Panc1 (cell line): ENCODE data around the gene TMEM240. TPM values are rescaled to one million over a fixed set of nuclear protein-coding genes. Genes with fewer than 3 reads are reported as not detected.
"Not testable (repeated sequence)": the region's sequence is repeated elsewhere in the genome, so short reads cannot be mapped to it uniquely, and the experiment has no call there.

Source experiments
- ATAC-seq: fragments of 200-7000 bp; cut with Tn5 transposase; 2 replicates; pipeline ENCODE4 v1.9.1; 2020; ENCODE audit warnings: mild to moderate bottlenecking, moderate library complexity
- BruUV-seq: library from RNA; stranded (reverse); fragments of 400-500 nt; replicated peaks from 2 replicates; lab custom pipeline; 2021; lab: Mats Ljungman, UMichigan
- CTCF ChIA-PET: fragments of 300-600 bp; sonication (Branson Sonifier 250); formaldehyde crosslinking; loops from one replicate; lab custom pipeline; 2022; ENCODE audit warnings: antibody characterized with exemption; lab: Charles Lee
- POLR2A ChIA-PET: fragments of 300-600 bp; sonication (Branson Sonifier 250); formaldehyde crosslinking; loops from one replicate; lab custom pipeline; 2022; ENCODE audit warnings: antibody characterized with exemption; lab: Charles Lee
- DNase-seq: peaks from one replicate; pipeline ENCODE4 v3.0.0-alpha.2; 2010; ENCODE audit warnings: low read depth, low spot score
- H3K27ac ChIP-seq: 2 replicates; pipeline ENCODE4 v1.5.1; 2011; ENCODE audit warnings: mild to moderate bottlenecking, low read length, inconsistent platforms
- H3K27me3 ChIP-seq: fragments of 200-500 bp; sonication (Bioruptor generic); 2 replicates; pipeline ENCODE4 v1.6.0; 2014; ENCODE audit warnings: low read length, inconsistent platforms; ENCODE audit not compliant: control insufficient read depth, insufficient read depth
- H3K36me3 ChIP-seq: fragments of 200-500 bp; sonication (Bioruptor generic); 2 replicates; pipeline ENCODE4 v1.5.1; 2014; ENCODE audit warnings: inconsistent platforms, mild to moderate bottlenecking, low read length, moderate library complexity; ENCODE audit not compliant: control insufficient read depth, insufficient read depth
- H3K4me1 ChIP-seq: 2 replicates; pipeline ENCODE4 v1.5.1; 2011; ENCODE audit warnings: inconsistent platforms, mild to moderate bottlenecking, low read length, moderate library complexity; ENCODE audit not compliant: control insufficient read depth, insufficient read depth
- H3K4me3 ChIP-seq, 2 experiments: 2 replicates each; pipeline ENCODE4 v1.5.1; 2011 to 2012; ENCODE audit warnings: low read depth in 2 of 2, low read length in 2 of 2, mild to moderate bottlenecking in 2 of 2, inconsistent platforms in 1 of 2, moderate library complexity in 1 of 2
- H3K9me3 ChIP-seq: fragments of 200-500 bp; sonication (Bioruptor generic); 2 replicates; pipeline ENCODE4 v1.5.1; 2014; ENCODE audit warnings: low read depth, mild to moderate bottlenecking, inconsistent platforms, low read length, moderate library complexity; ENCODE audit not compliant: control insufficient read depth, insufficient read depth
- CTCF ChIP-seq: fragments of 450-650 bp; IDR thresholded peaks from 2 replicates; pipeline ENCODE4 v1.5.1; 2017; ENCODE audit warnings: mild to moderate bottlenecking
- POLR2AphosphoS5 ChIP-seq: IDR thresholded peaks from 2 replicates; pipeline ENCODE4 v1.6.1; 2012; ENCODE audit warnings: mild to moderate bottlenecking, low read depth, low read length, moderate library complexity
- REST ChIP-seq, 2 experiments: IDR thresholded peaks; 2 replicates each; pipeline ENCODE4 v1.6.1; 2011 to 2012; ENCODE audit warnings: low read depth in 2 of 2, control low read depth in 1 of 2, low read length in 1 of 2, mild to moderate bottlenecking in 1 of 2, moderate library complexity in 1 of 2; ENCODE audit not compliant: insufficient read depth in 1 of 2
- SIN3A ChIP-seq: IDR thresholded peaks from 2 replicates; pipeline ENCODE4 v1.6.1; 2012; ENCODE audit warnings: low read depth, mild to moderate bottlenecking, low read length, moderate library complexity, borderline replicate concordance; ENCODE audit not compliant: insufficient read depth
- TCF7L2 ChIP-seq: IDR thresholded peaks from 2 replicates; pipeline ENCODE4 v1.6.1; 2011; ENCODE audit warnings: mild to moderate bottlenecking, low read depth, low read length, inconsistent platforms
- in situ Hi-C: cut with HindIII; loops from 2 replicates; pipeline ENCODE4 v1.10.0; 2016; ENCODE audit warnings: low sequenced_read_pairs, low pct_unique_long_range_greater_than_20kb
- intact Hi-C: fragments of 100-400 bp; cut with micrococcal nuclease; formaldehyde crosslinking; loops from one replicate; pipeline ENCODE4 v1.10.0; 2022; ENCODE audit not compliant: unreplicated experiment
- total RNA-seq: library from RNA; stranded (reverse); gene quantifications from one replicate; pipeline ENCODE4 v1.2.1, GENCODE V29; 2021; ENCODE audit not compliant: unreplicated experiment

The TMEM240 gene
- total RNA-seq, 1 experiment from 2014 or later = 4.1 TPM

- BruUV-seq = no TSS peak
- in situ Hi-C loops = no loop called here
- Histone ChIP-seq H3K4me1 (no peaks in the 10 kb centered on the region), H3K27ac (no peak overlapping the region), H3K36me3 (no peaks in the 10 kb centered on the region; the same call in 1 of the 2 replicates), H3K9me3 (no peaks in the 10 kb centered on the region), H3K27me3 (no peaks in the 10 kb centered on the region), H3K4me3 (no peak overlapping the region)
- intact Hi-C loops = no loop called here
- ATAC-seq = no peak
- ChIA-PET POLR2A (no interaction called here), CTCF (no interaction called here)
- TF ChIP-seq TCF7L2 (no peak), SIN3A (no peak), POLR2AphosphoS5 (no peak), REST (IDR thresholded peaks at IDR 0.05; ENCODE audit: insufficient read depth in 1 of 2, low read depth in 2 of 2, low read length in 1 of 2) (no peak), CTCF (no peak)
- no peak for DNase-seq
Observed at GRCh38 chr1:1517973-1518620, 22.3 kb downstream of the TMEM240 start.

- POLR2A ChIA-PET, H3K27me3 ChIP-seq, intact Hi-C loops, H3K27ac ChIP-seq, H3K4me1 ChIP-seq, CTCF ChIA-PET, BruUV-seq, H3K36me3 ChIP-seq, ATAC-seq, H3K9me3 ChIP-seq, H3K4me3 ChIP-seq, DNase-seq, in situ Hi-C loops: not testable (repeated sequence)
Observed at GRCh38 chr1:1516923-1517322, 23.5 kb downstream of the TMEM240 start.

DNA sequence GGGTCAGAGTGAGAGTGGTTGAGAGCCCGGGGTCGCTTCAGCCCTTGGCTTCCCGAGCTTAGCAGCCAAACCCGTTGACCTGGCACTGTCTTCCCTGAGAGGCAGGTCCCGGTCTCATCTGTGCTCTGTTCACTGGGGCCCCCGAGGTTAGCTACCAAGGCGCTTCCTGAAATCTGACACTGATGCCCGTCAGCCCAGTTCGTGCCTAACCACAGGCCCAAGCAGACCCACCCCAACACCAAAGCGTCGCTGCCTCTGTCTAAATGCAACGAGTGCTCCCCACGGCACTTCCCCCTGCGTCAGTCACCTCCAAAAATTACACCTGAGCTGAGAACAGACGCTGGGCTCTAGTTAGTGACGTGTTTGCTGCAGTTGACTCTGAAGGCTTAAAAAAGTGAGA, 26.0 kb downstream of the TMEM240 start:
- H3K9me3 ChIP-seq, intact Hi-C loops, POLR2A ChIA-PET, H3K27ac ChIP-seq, BruUV-seq, CTCF ChIA-PET, H3K4me1 ChIP-seq, in situ Hi-C loops, DNase-seq, H3K27me3 ChIP-seq, H3K36me3 ChIP-seq, H3K4me3 ChIP-seq, ATAC-seq: not testable (repeated sequence)

DNA sequence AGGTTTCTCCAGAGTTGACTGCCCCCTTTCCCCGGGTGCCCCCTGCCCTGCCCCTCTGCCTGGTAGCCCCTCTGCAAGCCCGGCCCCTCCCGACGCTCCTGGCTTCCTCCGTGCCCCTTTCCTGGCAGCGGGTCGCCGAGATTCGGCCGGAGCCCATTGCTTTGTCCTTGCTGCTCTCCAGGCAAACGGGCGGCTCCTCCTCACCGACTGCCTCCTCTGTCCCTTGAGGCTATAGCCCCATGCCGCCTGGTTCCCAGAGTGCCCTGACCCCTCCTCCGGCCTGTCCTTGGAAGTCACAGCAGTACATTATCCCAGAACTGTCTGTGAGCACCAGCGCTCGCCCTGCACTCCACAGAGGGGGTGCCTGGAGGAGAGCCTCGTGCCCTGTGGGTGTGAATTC, 26.7 kb downstream of the TMEM240 start:
- H3K4me3 ChIP-seq = peak overlapping the region; percentile 20 to 33; a peak in 2 of 4 replicates
- POLR2A ChIA-PET, H3K27ac ChIP-seq, H3K9me3 ChIP-seq, H3K27me3 ChIP-seq, in situ Hi-C loops, CTCF ChIA-PET, ATAC-seq, H3K36me3 ChIP-seq, DNase-seq, BruUV-seq, intact Hi-C loops, H3K4me1 ChIP-seq: not testable (repeated sequence)

GRCh38 chr1:1512425-1512824, 28.0 kb downstream of the TMEM240 start:
- peak overlapping the region; percentile 59 to 81 for H3K4me3 ChIP-seq
- in situ Hi-C loops, H3K27ac ChIP-seq, intact Hi-C loops, H3K36me3 ChIP-seq, H3K27me3 ChIP-seq, POLR2A ChIA-PET, BruUV-seq, DNase-seq, H3K4me1 ChIP-seq, H3K9me3 ChIP-seq, CTCF ChIA-PET: not testable (repeated sequence)
- peak; percentile 24 for ATAC-seq
